ENCODE results near the gene ALOX15. TPM values are rescaled to one million over a fixed set of nuclear protein-coding genes. Genes with fewer than 3 reads are reported as not detected.

Gene ALOX15
- total and polyA plus RNA-seq, 10 of the 15 experiments (the other 5 are each of a cell fraction or from before 2014, with no cell fraction given): 0.05 to 1.0 (median 0.24) TPM

GRCh38 chr17:4626734-4627256, 14.7 kb downstream of the ALOX15 start:
- ChIA-PET POLR2A (no interaction called here), SMC1A (ENCODE audit: uncharacterized antibody, unreplicated experiment) (interaction anchor here (0.8 to 3.7 kb wide), 5 partner anchors 9 to 211 kb away, joined by 3 to 31 read pairs (median 4); no protein-coding TSS in a partner anchor), RAD21 (ENCODE audit: unreplicated experiment) (interaction anchor here (0.6 to 3.6 kb wide), 4 partner anchors 59 to 208 kb away, joined by 3 to 24 read pairs (median 4); no protein-coding TSS in a partner anchor), CTCF (interaction anchor here (0.6 to 6.0 kb wide), 12 partner anchors 10 to 400 kb away, joined by 3 to 135 read pairs (median 4); partner anchors contain the start of gene MYBBP1A)
- no peaks in the 10 kb centered on the region for H3K4me1 ChIP-seq (ENCODE audit: control insufficient read depth, insufficient read depth, low read length)
- intact Hi-C loops (cut with micrococcal nuclease; ENCODE audit: unreplicated experiment): loop anchor here (1.0 to 2.0 kb wide), 2 partner anchors 60 to 206 kb away; no protein-coding TSS in a partner anchor
- H3K79me2 ChIP-seq (ENCODE audit: control insufficient read depth, insufficient read depth, low read length): no peaks in the 10 kb centered on the region
- no peak overlapping the region for H3K27ac ChIP-seq (ENCODE audit: control insufficient read depth, insufficient read depth)
- no peak for ATAC-seq
- H2AFZ ChIP-seq (ENCODE audit: control insufficient read depth, low read depth, low read length): no peak overlapping the region
- 55% methylated on average over 4 of the region's 4 CpGs for WGBS (ENCODE audit: insufficient coverage, insufficient replicate concordance, low lambda C conversion rate, missing lambda C conversion rate)
- no peak for DNase-seq (ENCODE audit: low read depth, low spot score)
- TF ChIP-seq IKZF2 (IDR thresholded peaks at IDR 0.05) (no peak), JUNB (IDR thresholded peaks at IDR 0.05) (no peak), ESRRA (IDR thresholded peaks at IDR 0.05; ENCODE audit: low read length) (no peak), CBX5 (IDR thresholded peaks at IDR 0.05; ENCODE audit: low read depth) (no peak), SUPT20H (IDR thresholded peaks at IDR 0.05; ENCODE audit: borderline replicate concordance, control insufficient read depth, low read depth, low read length) (no peak), BMI1 (IDR thresholded peaks at IDR 0.05; ENCODE audit: borderline replicate concordance) (no peak), MTA3 (IDR thresholded peaks at IDR 0.05; ENCODE audit: borderline replicate concordance, low read length) (no peak), SMAD5 (IDR thresholded peaks at IDR 0.05; ENCODE audit: low read depth) (no peak), ZSCAN29 (IDR thresholded peaks at IDR 0.05) (no peak), EZH2 (IDR thresholded peaks at IDR 0.05; ENCODE audit: borderline replicate concordance, control insufficient read depth, low read depth, low read length) (no peak), MYC (IDR thresholded peaks at IDR 0.05; ENCODE audit: insufficient read depth, insufficient read length, insufficient replicate concordance, low read length, severe bottlenecking) (no peak)
- H3K27me3 ChIP-seq (replicated peaks in 1 of 2; ENCODE audit: control insufficient read depth in 2 of 2, insufficient read depth in 2 of 2, low read length in 1 of 2): peaks cover 0 to 3% of the 10 kb centered on the region in 2 experiments; a peak in 2 of 4 replicates
- H3K36me3 ChIP-seq (ENCODE audit: control insufficient read depth in 2 of 2, insufficient read depth in 2 of 2, low read length in 1 of 2): no peaks in the 10 kb centered on the region
- H3K4me2 ChIP-seq (ENCODE audit: control insufficient read depth, insufficient read depth): no peak overlapping the region
- no peak overlapping the region for H3K4me3 ChIP-seq
- H3K9me3 ChIP-seq (replicated peaks; ENCODE audit: control insufficient read depth, insufficient read depth, low read length): no peaks in the 10 kb centered on the region; the same call in 2 of the 3 replicates
- no peaks in the 10 kb centered on the region for H4K20me1 ChIP-seq (ENCODE audit: control insufficient read depth, insufficient read depth)
- no peak for FAIRE-seq
- no peak overlapping the region for H3K9ac ChIP-seq (ENCODE audit: control insufficient read depth, insufficient read depth, low read length)
- in situ Hi-C loops (cut with MboI): no loop called here
- BruUV-seq (replicated peaks): no TSS peak
